A549 (cell line): ENCODE data around the gene IL12A. TPM values are rescaled to one million over a fixed set of nuclear protein-coding genes. Genes with fewer than 3 reads are reported as not detected.

Experiments
- ATAC-seq, 2 experiments: fragments of 200-7000 bp in 1 of 2; fragments of >200 bp in 1 of 2; cut with Nextera tagmentation in 1 of 2; cut with Tn5 transposase in 1 of 2; 3 replicates each; pipeline versions ENCODE4 v1.8.0 to v1.9.1; 2018 to 2020; ENCODE audit warnings: mild to moderate bottlenecking in 1 of 2, moderate library complexity in 1 of 2
- CTCF ChIA-PET: fragments of 300-600 bp; sonication (Branson Sonifier 250); formaldehyde crosslinking; extraction: SDS; loops from one replicate; lab custom pipeline; 2021; ENCODE audit warnings: antibody characterized with exemption, inconsistent platforms; lab: Yijun Ruan, JAX
- POLR2A ChIA-PET: fragments of 350-600 bp; formaldehyde crosslinking; extraction: SDS; loops from one replicate; lab custom pipeline; 2021; ENCODE audit warnings: antibody characterized with exemption, inconsistent platforms; lab: Yijun Ruan, JAX
- DNase-seq, 2 experiments: peaks; one replicate each; pipeline versions ENCODE4 v3.0.0 to v3.0.0-alpha.2; 2011 to 2016; ENCODE audit warnings: low read depth in 1 of 2, low spot score in 1 of 2
- FAIRE-seq: peaks from 2 replicates; lab custom pipeline; 2011; peaks lifted over from hg19 to GRCh38; lab: Jason Lieb, UNC
- H3K27ac ChIP-seq, 2 experiments: fragments of >200 bp; sonication (Bioruptor Twin); formaldehyde crosslinking; 3 replicates each; pipeline ENCODE4 v1.5.1; 2016 to 2017
- H3K4me1 ChIP-seq: fragments of >200 bp; sonication (Bioruptor Twin); formaldehyde crosslinking; 3 replicates; pipeline ENCODE4 v1.6.1; 2016
- H3K4me2 ChIP-seq: fragments of >200 bp; sonication (Bioruptor Twin); formaldehyde crosslinking; 3 replicates; pipeline ENCODE4 v1.6.1; 2016
- H3K4me3 ChIP-seq: fragments of >200 bp; sonication (Bioruptor Twin); formaldehyde crosslinking; 3 replicates; pipeline ENCODE4 v1.5.1; 2016
- H3K9me3 ChIP-seq: fragments of >200 bp; sonication (Bioruptor Twin); formaldehyde crosslinking; 3 replicates; pipeline ENCODE4 v1.6.1; 2016
- BCL3 ChIP-seq: fragments of >200 bp; sonication (Bioruptor Twin); formaldehyde crosslinking; IDR thresholded peaks from 3 replicates; pipeline ENCODE4 v1.6.1; 2016
- CBX2 ChIP-seq: fragments of 200-600 bp; sonication (generic); IDR thresholded peaks from 2 replicates; pipeline ENCODE4 v1.6.1; 2016; ENCODE audit warnings: low read depth, mild to moderate bottlenecking, borderline replicate concordance
- CBX8 ChIP-seq: fragments of 200-600 bp; sonication (generic); IDR thresholded peaks from 2 replicates; pipeline ENCODE4 v1.6.1; 2016
- CEBPB ChIP-seq, 2 experiments: fragments of >200 bp in 1 of 2; sonication (Bioruptor Twin) in 1 of 2; formaldehyde crosslinking in 1 of 2; IDR thresholded peaks; 2 replicates each; pipeline ENCODE4 v1.6.1; 2012 to 2016
- CHD2 ChIP-seq: fragments of 150-350 bp; IDR thresholded peaks from 2 replicates; pipeline ENCODE4 v1.6.1; 2014; ENCODE audit warnings: low read length; ENCODE audit not compliant: partially characterized antibody
- EHF ChIP-seq: fragments of 250-450 bp; sonication (Bioruptor Pico); IDR thresholded peaks from 2 replicates; pipeline ENCODE4 v1.5.0; 2020; ENCODE audit warnings: mild to moderate bottlenecking
- FOSB ChIP-seq: fragments of 250-450 bp; sonication (Bioruptor Pico); IDR thresholded peaks from 2 replicates; pipeline ENCODE4 v1.5.0; 2020; ENCODE audit warnings: mild to moderate bottlenecking, moderate library complexity
- FOSL2 ChIP-seq, 2 experiments: fragments of 450-650 bp in 1 of 2; fragments of >200 bp in 1 of 2; sonication (Bioruptor Twin) in 1 of 2; formaldehyde crosslinking; IDR thresholded peaks; 2 replicates each; pipeline versions ENCODE4 v1.5.0 to v1.6.1; 2016 to 2020; ENCODE audit warnings: mild to moderate bottlenecking in 1 of 2, moderate library complexity in 1 of 2
- GATA3 ChIP-seq: IDR thresholded peaks from 2 replicates; pipeline ENCODE4 v1.6.1; 2012; ENCODE audit warnings: borderline replicate concordance
- HMGXB4 ChIP-seq: fragments of 250-450 bp; sonication (Bioruptor Pico); IDR thresholded peaks from 2 replicates; pipeline ENCODE4 v1.5.0; 2021; ENCODE audit warnings: mild to moderate bottlenecking, moderate library complexity, borderline replicate concordance
- JUNB ChIP-seq: fragments of >200 bp; sonication (Bioruptor Twin); formaldehyde crosslinking; IDR thresholded peaks from 2 replicates; pipeline ENCODE4 v1.6.1; 2016
- MAFK ChIP-seq: fragments of 450-650 bp; IDR thresholded peaks from 2 replicates; pipeline ENCODE4 v1.6.1; 2014; ENCODE audit not compliant: partially characterized antibody
- MAZ ChIP-seq: fragments of 150-350 bp; IDR thresholded peaks from 2 replicates; pipeline ENCODE4 v1.6.1; 2014; ENCODE audit warnings: antibody characterized with exemption, low read depth, low read length, borderline replicate concordance
- MYC ChIP-seq: IDR thresholded peaks from 2 replicates; pipeline ENCODE4 v1.6.1; 2012; ENCODE audit warnings: mild to moderate bottlenecking, inconsistent platforms, low read length, improper control_type of control experiment, borderline replicate concordance
- NR3C1 ChIP-seq: fragments of >200 bp; sonication (Bioruptor Twin); formaldehyde crosslinking; IDR thresholded peaks from 3 replicates; pipeline ENCODE4 v1.6.1; 2017
- REST ChIP-seq: fragments of 200-600 bp; sonication (generic); IDR thresholded peaks from 2 replicates; pipeline ENCODE4 v1.6.1; 2016; ENCODE audit warnings: antibody characterized with exemption, mild to moderate bottlenecking, moderate library complexity
- RFX5 ChIP-seq: fragments of 450-650 bp; IDR thresholded peaks from 2 replicates; pipeline ENCODE4 v1.7.1; 2014; ENCODE audit warnings: antibody characterized with exemption, mild to moderate bottlenecking, moderate library complexity
- SMC3 ChIP-seq: fragments of >200 bp; sonication (Bioruptor Twin); formaldehyde crosslinking; IDR thresholded peaks from 3 replicates; pipeline ENCODE4 v1.6.1; 2018; ENCODE audit warnings: inconsistent platforms
- SREBF2 ChIP-seq: fragments of 450-650 bp; IDR thresholded peaks from 2 replicates; pipeline ENCODE4 v1.6.1; 2014; ENCODE audit warnings: mild to moderate bottlenecking, moderate library complexity
- TFCP2L1 ChIP-seq: fragments of 250-450 bp; sonication (Bioruptor Pico); IDR thresholded peaks from 2 replicates; pipeline ENCODE4 v1.5.0; 2021; ENCODE audit warnings: mild to moderate bottlenecking
- ZNF302 ChIP-seq: fragments of 250-450 bp; sonication (Bioruptor Pico); IDR thresholded peaks from 2 replicates; pipeline ENCODE4 v1.9.0; 2021; ENCODE audit warnings: inconsistent platforms, mild to moderate bottlenecking, moderate library complexity
- WGBS: methylation state at CpG from one replicate; pipeline ENCODE4 v1.1.6; 2017; ENCODE audit errors: missing lambda C conversion rate; 5-methylcytosine and 5-hydroxymethylcytosine counted together
- polyA plus RNA-seq, 4 experiments: library from polyadenylated mRNA; depleted of rRNA in 3 of 4; stranded (reverse); fragments of >200 nt; fragmentation: RNase III in 1 of 4; extraction: RNeasy Plus Mini Kit Qiagen cat#74134 plus additional on column Dnase treatment in 1 of 4; gene quantifications; 2 replicates in 3 of 4; 3 replicates in 1 of 4; pipeline ENCODE4 v1.2.3, GENCODE V29; 2011 to 2017

The IL12A gene
- polyA plus RNA-seq, 2 of the 4 experiments (the other 2 are of a cell fraction): 1.3 to 1.7 TPM

GRCh38 chr3:159964166-159964973 is 24.3 kb upstream of the IL12A start:
- DNase-seq: peak; percentile 73 to 80
- POLR2A ChIA-PET: no interaction called here
- no peak for FAIRE-seq
- Histone ChIP-seq H3K4me1 (peaks cover 22% of the 10 kb centered on the region), H3K27ac (peak overlapping the region; percentile 53 to 66), H3K4me3 (no peak overlapping the region), H3K9me3 (no peaks in the 10 kb centered on the region), H3K4me2 (peak overlapping the region; percentile 76)
- WGBS: 16% methylated on average over 7 of the region's 7 CpGs
- TF ChIP-seq MYC: no peak
- TF ChIP-seq HMGXB4 (CRISPR knock-in tag): no peak
- no peak for TF ChIP-seq SMC3
- TF ChIP-seq CBX8: no peak
- TF ChIP-seq JUNB: peak; percentile 95
- TF ChIP-seq MAZ: no peak
- TF ChIP-seq BCL3: no peak
- peak; percentile 7 to 67; a peak in 2 of 4 replicates for TF ChIP-seq CEBPB (IDR thresholded peaks at IDR 0.05)
- no peak for TF ChIP-seq ZNF302 (CRISPR knock-in tag)
- no peak for TF ChIP-seq RFX5
- TF ChIP-seq GATA3: peak; percentile 67; the same call in 1 of the 2 replicates
- no peak for TF ChIP-seq EHF (CRISPR knock-in tag)
- TF ChIP-seq FOSL2 (IDR thresholded peaks at IDR 0.05): peak; percentile 98
- peak; percentile 97 for TF ChIP-seq FOSL2 (CRISPR knock-in tag; IDR thresholded peaks at IDR 0.05)
- no peak for TF ChIP-seq MAFK
- CTCF ChIA-PET: interaction anchor here (1.1 to 2.0 kb wide), 2 partner anchors 24 to 35 kb away, joined by 3 to 7 read pairs; partner anchors contain the start of gene IL12A
- peak; percentile 98 to 99 for ATAC-seq

GRCh38 chr3:159971311-159971710 is 17.3 kb upstream of the IL12A start:
- no peak for DNase-seq
- TF ChIP-seq MYC (no peak), NR3C1 (no peak), SREBF2 (no peak), FOSL2 (IDR thresholded peaks at IDR 0.05) (no peak), FOSL2 (CRISPR knock-in tag; IDR thresholded peaks at IDR 0.05) (no peak), SMC3 (no peak), CHD2 (no peak)
- TF ChIP-seq, all 56 proteins: peak for 0
- ChIA-PET POLR2A (interaction anchor here (0.6 kb wide), 1 partner anchor 1200 kb away, joined by 3 read pairs; no protein-coding TSS in a partner anchor), CTCF (interaction anchor here (1.1 to 1.5 kb wide), 2 partner anchors 27 to 143 kb away, joined by 4 read pairs; no protein-coding TSS in a partner anchor)
- whole genome bisulfite sequencing: 87% methylated on average over 5 of the region's 7 CpGs
- H3K9me3 ChIP-seq: no peaks in the 10 kb centered on the region
- H3K4me1 ChIP-seq: no peaks in the 10 kb centered on the region
- no peak overlapping the region for H3K4me2 ChIP-seq
- no peak overlapping the region for H3K27ac ChIP-seq
- no peak for ATAC-seq
- no peak overlapping the region for H3K4me3 ChIP-seq
- FAIRE-seq: no peak

GRCh38 chr3:159977295-159977694 is 11.3 kb upstream of the IL12A start:
- WGBS: 89% methylated on average over 6 of the region's 6 CpGs
- TF ChIP-seq FOSL2 (IDR thresholded peaks at IDR 0.05) (no peak), FOSL2 (CRISPR knock-in tag; IDR thresholded peaks at IDR 0.05) (no peak), TFCP2L1 (no peak), REST (no peak), HMGXB4 (CRISPR knock-in tag) (no peak), BCL3 (no peak), CBX2 (no peak), FOSB (CRISPR knock-in tag) (no peak)
- TF ChIP-seq, all 56 proteins: peak for 0
- Histone ChIP-seq H3K4me2 (no peak overlapping the region), H3K4me3 (no peak overlapping the region), H3K4me1 (no peaks in the 10 kb centered on the region), H3K27ac (no peak overlapping the region), H3K9me3 (peaks cover 16% of the 10 kb centered on the region; the same call in 1 of the 3 replicates)
- DNase-seq (no peak), ATAC-seq (no peak), FAIRE-seq (no peak)
- ChIA-PET POLR2A (no interaction called here), CTCF (interaction anchor here (0.9 to 7.6 kb wide), 3 partner anchors 9 to 28 kb away, joined by 3 to 75 read pairs (median 4); partner anchors contain the start of gene IL12A)
